GM18907 (cell line): ENCODE measurements around the gene NOP9.

Source experiments
- ATAC-seq: cut with Tn5 transposase; IDR thresholded peaks from one replicate; pipeline ENCODE4 v1.9.1; 2021; ENCODE audit warnings: mild to moderate bottlenecking, moderate library complexity; ENCODE audit not compliant: unreplicated experiment

NOP9 gene

GRCh38 chr14:24307575-24308341 is 8.1 kb downstream of the NOP9 start, which contains the start of gene CIDEB:
Gene CIDEB (minus strand): TSS chr14:24307977. CDS start chr14:24307858, 119 bp downstream.
- ATAC-seq: no peak

- no peak for ATAC-seq
These were observed 8.9 kb downstream of the NOP9 start for GRCh38 chr14:24308342-24309124.

GRCh38 chr14:24309538-24310264 is 10.1 kb downstream of the NOP9 start, which contains the start of gene LTB4R2:
Gene LTB4R2 (plus strand): TSS chr14:24310140. CDS start chr14:24310665, 525 bp downstream.
- ATAC-seq: no peak

GRCh38 chr14:24310265-24310645 is 10.6 kb downstream of the NOP9 start:
- no peak for ATAC-seq

GRCh38 chr14:24310646-24311604 is 11.3 kb downstream of the NOP9 start, which contains the start of gene LTB4R:
Gene LTB4R (plus strand): TSS chr14:24311502. CDS start chr14:24315652, 4,150 bp downstream.
- ATAC-seq: peak; percentile 71

GRCh38 chr14:24311837-24312615 is 12.4 kb downstream of the NOP9 start:
- ATAC-seq: no peak

- ATAC-seq: no peak
These were observed 13.3 kb downstream of the NOP9 start for GRCh38 chr14:24312736-24313507.

- no peak for ATAC-seq
These were observed 14.3 kb downstream of the NOP9 start for GRCh38 chr14:24313913-24314312.

GRCh38 chr14:24314377-24315193 is 14.9 kb downstream of the NOP9 start:
- ATAC-seq: no peak

GRCh38 chr14:24315243-24315806 is 15.7 kb downstream of the NOP9 start:
- ATAC-seq: no peak

GRCh38 chr14:24315807-24316596 is 16.4 kb downstream of the NOP9 start:
- no peak for ATAC-seq

GRCh38 chr14:24316597-24316950 is 16.9 kb downstream of the NOP9 start:
- ATAC-seq: no peak

- no peak for ATAC-seq
These were observed 17.7 kb downstream of the NOP9 start for GRCh38 chr14:24317141-24317928.

- no peak for ATAC-seq
These were observed 21.7 kb downstream of the NOP9 start for GRCh38 chr14:24321212-24321975.

- no peak for ATAC-seq
These were observed 23.0 kb downstream of the NOP9 start for GRCh38 chr14:24322672-24323071.
